GM19035 (cell line): ENCODE data around the gene EIF3B.
"Not testable (repeated sequence)": the region's sequence is repeated elsewhere in the genome, so short reads cannot be mapped to it uniquely, and the experiment has no call there.

Experiments
- ATAC-seq: cut with Tn5 transposase; IDR thresholded peaks from one replicate; pipeline ENCODE4 v1.9.1; 2021; ENCODE audit not compliant: unreplicated experiment

The EIF3B gene

DNA sequence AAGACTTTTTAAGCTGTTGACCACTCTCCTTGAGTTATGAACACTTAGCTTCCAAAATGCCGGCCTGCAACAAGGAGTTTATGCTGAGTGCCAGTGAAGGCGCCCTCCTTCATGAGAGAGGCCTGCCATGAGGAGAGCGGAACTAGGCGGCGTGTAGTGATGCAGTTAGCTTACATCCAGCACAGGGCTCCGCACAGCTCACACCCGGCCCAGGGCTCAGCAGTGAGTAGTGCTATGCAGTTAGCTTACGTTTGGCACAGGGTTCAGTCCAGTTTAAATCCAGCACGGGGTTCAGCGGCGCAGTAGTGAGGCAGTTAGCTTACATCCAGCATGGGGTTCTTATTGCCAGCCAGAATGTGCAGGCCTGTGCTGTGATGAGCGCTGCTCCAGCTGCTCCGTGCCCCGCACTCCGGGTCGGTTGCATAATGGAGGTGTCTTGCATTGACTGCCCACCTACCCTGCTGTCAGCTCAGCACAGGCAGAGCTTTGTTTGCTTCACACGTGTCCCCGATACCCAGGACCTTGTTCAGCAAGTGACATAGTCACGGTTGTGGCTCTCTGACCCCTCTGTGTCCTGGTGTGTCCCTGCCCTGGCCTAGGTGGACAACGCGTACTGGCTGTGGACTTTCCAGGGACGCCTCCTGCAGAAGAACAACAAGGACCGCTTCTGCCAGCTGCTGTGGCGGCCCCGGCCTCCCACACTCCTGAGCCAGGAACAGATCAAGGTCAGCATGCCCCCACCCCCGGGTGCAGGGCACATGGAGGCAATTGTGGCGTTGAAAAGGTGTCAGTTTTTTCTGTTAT is 21.9 kb downstream of the EIF3B start:
- ATAC-seq: no peak

DNA sequence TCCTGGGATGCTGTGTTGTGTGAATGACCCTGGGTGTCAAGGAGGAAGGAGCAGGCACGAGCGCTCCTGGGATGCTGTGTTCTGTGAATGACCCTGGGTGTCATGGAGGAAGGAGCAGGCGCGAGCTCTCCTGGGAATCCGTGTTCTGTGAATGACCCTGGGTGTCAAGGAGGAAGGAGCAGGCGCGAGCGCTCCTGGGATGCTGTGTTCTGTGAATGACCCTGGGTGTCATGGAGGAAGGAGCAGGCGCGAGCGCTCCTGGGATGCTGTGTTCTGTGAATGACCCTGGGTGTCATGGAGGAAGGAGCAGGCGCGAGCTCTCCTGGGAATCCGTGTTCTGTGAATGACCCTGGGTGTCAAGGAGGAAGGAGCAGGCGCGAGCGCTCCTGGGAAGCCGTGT is 22.9 kb downstream of the EIF3B start:
- not testable (repeated sequence) for ATAC-seq

DNA sequence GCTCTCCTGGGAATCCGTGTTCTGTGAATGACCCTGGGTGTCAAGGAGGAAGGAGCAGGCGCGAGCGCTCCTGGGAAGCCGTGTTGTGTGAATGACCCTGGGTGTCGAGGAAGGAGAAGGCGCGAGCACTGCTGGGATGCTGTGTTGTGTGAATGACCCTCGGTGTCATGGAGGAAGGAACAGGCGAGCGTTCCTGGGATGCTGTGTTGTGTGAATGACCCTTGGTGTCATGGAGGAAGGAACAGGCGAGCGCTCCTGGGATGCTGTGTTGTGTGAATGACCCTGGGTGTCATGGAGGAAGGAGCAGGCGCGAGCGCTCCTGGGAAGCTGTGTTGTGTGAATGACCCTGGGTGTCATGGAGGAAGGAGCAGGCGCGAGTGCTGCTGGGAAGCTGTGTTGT is 23.5 kb downstream of the EIF3B start:
- ATAC-seq: not testable (repeated sequence)

DNA sequence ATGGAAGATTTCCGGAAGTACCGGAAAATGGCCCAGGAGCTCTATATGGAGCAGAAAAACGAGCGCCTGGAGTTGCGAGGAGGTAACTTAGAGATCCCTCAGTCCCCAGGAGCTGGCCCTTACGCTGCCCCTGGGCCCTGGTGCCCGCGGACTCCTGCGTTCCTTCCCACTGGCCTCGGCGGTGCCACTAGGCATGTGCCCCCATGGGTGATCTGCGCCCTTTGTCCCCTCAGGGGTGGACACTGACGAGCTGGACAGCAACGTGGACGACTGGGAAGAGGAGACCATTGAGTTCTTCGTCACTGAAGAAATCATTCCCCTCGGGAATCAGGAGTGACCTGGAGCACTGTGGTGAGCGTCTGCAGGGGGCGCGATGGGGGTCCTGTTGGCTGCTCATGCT is 24.5 kb downstream of the EIF3B start:
- ATAC-seq: no peak

DNA sequence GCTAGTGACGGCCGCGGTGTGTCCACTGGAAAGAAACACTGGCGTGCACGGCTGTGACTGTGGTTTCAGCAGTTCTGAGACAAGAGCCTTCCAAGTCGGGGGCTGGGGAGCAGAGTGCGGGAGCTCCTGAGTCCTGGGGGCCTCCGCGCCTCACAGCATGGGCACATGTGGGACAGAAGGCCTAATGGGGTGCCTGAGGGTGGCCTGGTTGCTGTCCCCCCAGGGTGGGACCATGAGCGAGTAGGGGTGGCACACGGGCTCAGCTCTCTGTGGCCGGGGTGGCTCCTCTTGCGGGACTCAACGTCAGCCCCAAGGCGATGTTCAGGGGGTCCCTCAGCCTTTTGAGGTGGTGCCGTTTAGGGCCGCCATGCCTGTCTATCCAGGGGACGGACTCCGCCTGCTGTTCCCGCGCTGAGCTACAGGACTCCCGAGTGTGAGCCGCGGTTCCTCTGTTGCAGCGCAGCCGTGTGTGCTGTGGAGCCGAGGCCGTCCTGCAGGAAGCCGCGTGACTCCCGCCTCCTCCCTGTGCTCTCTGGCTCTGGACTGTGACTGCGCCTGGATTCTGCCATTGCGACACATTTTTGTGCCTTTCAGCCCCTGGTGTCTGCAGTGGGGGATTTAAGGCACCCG is 25.3 kb downstream of the EIF3B start:
- no peak for ATAC-seq

DNA sequence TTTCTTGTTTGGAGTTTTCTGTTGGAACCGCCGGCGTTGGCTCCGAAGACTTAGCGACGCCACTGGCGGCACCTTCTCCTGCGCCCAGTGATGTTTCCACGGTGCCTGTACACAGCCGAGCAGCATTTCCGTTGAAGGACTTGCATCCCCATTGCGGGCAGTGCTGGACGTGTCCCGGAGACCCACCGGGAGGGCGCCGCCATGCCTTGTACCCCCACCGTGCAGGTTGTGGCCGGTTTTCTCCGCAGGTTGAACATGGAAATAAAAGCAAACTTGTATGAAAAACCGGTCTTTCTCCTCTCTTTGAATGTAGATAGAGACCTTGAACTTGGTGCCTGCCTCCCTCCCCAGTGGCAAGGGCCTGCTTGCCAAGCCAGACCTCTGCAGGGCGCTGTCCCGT is 25.8 kb downstream of the EIF3B start:
- no peak for ATAC-seq

DNA sequence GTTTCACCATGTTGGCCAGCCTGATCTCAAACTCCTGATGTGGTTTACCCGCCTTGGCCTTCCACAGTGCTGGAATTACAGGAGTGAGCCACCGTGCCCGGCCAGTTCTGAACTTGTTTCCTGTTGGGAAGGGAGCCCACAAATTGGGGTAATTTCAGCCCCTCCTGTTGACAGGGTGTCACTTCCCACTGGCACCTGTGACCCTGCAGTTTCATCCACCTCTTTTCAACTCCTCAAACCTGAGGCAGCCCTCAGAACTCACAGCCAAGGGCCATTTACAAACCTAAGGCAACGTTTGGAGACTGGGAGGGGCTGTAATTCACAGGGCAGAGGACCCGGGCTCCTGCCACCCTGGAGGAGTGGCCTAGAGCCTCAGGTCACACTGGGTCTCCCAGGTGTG is 26.6 kb downstream of the EIF3B start:
- no peak for ATAC-seq

DNA sequence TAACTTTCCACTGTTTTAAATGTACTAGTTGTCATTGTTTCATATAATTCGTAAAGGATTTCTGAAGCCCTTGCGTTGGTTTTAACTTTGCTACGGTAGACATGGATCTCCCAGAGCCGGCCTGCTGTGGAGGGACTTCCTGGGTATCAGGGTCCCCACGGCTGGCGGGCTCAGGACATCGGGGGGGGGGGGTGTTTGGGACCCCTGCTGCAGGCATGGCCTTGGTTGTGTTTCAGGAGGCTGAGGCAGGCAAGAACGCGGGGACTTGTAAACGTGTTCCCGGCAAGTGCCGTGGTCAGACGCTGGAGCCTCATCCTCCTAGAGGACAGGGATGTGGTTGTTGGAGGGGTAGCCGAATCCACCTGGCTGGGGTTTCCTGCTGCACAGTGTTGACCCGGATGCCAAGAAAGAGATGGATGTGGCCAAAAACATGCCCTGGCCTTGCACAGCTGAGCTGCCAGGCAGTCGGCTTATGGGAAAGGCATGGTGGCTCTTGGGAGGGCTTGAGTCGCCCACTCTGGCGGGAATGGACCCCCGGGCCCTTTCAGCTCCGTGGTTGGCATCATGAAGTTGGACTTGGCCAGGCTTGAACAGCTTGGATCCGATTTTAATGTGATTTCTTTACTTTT is 27.4 kb downstream of the EIF3B start:
- ATAC-seq: no peak

DNA sequence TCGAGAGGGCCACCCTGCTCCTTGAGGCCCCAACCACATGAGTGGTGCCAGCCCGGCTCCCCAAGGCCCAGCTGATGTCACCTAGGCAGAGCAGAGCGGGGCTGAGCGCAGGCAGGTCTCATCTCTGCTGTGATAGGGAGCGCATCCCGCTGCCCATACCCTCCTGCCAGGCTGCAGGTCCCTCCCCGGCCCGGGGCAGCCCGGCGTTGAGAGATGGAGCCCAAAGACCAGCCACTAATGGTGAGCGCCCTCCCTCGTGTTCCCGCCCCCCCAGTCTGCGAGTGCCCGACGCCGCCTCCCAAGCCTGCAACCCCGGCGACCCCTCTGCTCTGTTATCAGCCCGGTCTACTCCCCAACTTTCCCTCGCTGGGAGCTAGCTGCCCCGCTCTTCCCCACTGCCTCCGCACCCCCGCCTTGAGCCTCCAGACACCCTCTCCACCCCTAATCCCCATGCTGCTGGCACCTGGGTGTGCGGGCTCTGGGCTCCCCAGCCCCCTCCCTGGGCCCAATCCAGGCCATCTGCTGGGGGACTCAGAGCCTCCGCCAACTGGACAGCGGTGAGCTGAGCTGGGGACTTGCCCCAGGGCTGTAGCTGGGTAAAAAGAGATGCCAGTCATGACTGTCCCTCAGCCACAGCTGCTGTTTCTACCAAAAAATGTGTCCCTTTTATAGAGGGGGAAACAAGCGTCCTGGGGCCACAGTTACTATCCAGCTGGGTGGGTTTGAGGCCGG is 29.1 kb downstream of the EIF3B start:
- no peak for ATAC-seq

DNA sequence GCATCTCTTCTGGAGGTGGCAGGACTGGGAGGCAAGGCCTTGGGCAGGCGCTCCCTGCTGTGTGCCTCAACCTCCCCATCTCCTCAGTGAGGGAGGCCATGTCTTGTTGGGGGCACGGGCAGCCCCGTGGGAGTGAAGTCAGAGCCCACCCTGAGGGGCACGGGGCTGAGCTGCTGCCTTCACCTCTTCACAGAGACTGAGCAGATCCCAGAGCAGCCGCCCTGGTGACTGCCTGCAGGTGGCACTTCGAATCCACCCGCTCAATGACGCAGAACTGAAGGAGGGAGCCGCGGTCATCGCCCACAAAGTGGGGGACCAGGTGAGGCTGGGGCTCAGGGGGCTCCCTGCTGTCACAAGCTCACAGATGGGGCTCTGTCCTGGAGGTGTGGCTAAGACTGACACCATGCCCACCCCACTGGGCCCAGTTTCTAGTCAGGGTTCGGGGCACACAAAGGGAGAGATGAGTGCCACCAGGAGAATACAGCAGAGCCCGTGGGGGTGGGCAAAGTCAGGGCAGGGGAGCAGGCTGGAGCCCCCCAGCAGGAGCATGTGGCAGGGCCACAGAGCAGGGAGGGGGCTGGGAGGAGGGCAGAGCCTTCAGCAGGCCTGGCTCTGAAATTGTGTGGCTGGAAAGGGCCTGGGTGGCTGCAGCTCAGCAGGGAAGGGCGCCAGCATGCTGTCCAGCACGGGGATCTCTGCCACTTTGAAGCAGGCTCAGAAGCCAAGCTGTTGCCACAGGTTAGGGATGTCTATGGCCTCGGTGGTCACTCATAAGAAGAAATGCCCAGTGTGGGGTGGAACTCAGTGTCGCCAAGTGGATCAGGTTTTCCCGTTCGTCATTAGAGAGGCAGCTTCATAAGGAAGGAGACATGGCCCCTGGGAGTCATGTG is 30.0 kb downstream of the EIF3B start:
- ATAC-seq: no peak

DNA sequence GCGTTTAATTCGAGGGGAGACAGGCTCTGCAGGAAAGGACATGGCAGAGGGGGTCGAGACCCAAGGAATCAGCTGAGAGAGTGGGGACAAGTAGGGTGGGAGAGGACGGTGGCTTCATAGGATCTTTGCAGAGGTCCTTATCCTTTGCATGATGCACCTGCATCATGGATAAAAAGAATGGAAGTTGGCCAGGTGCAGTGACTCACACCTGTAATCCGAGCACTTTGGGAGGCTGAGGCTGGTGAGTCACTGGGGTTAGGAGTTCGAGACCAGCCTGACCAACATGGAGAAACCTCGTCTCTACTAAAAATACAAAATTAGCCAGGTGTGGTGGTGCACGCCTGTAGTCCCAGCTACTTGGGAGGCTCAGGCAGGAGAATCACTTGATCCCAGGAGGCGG is 31.5 kb downstream of the EIF3B start:
- ATAC-seq: not testable (repeated sequence)

DNA sequence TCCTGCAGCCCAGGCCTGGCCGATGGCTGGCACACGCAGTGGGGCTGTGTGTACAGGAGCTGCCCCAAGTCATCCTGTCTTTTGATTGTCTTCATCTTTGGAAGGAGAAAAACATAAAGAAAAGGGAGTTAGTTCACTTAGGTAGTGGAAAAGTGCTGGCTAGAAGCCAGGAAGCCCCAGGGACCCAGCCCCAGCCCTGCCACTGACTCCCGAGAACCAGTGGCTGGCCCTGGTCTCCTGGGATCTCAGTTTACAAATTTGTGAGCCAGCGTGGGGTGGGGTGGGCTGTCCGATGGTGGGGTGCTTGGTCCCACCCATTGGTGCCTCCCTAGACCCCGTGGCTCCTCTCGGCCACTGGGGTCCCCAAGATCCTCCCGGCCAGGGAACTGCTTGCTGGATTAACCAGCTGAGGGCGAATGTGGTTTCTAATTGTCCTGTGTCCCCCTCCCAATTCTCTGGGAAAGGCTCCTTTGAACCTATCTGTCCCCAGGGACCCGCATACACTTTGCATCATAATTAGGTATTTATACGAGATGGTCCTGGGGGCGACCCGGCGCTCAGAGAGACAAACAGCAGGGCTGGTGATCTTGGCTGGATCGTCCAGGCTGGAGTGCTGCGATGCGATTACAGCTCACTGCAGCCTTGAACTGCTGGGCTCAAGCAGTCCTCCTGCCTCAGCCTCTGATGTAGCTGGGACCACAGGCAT is 32.5 kb downstream of the EIF3B start:
- no peak for ATAC-seq

DNA sequence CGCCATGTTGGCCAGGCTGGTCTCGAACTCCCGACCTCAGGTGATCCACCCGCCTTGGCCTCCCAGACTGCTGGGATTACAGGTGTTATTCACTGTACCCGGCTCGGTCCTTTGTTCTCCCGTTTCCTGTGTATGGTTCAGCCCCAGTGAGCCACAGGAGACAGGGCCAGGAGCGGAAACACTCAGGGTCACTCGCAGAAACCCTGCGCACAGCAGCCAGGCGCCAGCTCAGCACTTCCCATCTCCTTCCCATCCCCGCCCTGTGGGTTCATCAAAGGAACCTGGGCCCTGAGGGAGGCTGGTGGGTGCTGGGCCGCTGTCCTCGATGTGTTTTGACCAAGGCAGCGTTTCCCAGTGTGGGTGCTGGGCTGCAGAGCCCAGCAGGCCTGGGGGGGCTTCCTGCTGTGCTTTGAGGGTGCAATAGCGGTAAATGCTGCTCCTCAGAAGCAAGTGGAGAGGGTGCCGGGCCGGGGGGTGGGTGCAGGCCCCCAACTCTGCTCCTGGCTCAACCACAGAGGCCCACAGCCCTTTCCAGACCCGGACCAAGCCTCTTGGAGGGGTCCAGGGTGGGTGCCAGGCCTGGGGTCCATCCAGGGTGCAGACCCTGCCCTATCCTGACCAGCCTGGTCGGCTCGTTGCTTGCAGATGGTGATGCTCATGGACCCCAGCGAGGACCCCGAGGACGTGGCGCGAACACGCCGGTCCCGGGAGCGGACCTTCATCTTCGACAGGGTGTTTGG is 33.4 kb downstream of the EIF3B start:
- ATAC-seq: no peak

DNA sequence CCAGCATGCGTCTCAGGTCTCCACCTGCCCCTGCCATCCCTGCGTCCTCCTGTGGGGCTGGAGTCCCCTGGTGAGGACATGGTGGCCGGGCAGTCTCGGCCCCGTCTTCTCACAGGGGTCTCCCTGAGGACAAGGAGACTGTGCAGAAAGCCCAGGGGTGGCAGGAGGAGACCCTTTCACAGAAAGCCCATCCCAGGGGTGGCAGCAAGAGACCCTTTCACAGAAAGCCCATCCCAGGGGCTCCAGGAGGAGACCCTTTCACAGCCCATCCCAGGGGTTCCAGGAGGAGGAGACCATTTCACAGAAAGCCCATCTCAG is 34.0 kb downstream of the EIF3B start:
- no peak for ATAC-seq

DNA sequence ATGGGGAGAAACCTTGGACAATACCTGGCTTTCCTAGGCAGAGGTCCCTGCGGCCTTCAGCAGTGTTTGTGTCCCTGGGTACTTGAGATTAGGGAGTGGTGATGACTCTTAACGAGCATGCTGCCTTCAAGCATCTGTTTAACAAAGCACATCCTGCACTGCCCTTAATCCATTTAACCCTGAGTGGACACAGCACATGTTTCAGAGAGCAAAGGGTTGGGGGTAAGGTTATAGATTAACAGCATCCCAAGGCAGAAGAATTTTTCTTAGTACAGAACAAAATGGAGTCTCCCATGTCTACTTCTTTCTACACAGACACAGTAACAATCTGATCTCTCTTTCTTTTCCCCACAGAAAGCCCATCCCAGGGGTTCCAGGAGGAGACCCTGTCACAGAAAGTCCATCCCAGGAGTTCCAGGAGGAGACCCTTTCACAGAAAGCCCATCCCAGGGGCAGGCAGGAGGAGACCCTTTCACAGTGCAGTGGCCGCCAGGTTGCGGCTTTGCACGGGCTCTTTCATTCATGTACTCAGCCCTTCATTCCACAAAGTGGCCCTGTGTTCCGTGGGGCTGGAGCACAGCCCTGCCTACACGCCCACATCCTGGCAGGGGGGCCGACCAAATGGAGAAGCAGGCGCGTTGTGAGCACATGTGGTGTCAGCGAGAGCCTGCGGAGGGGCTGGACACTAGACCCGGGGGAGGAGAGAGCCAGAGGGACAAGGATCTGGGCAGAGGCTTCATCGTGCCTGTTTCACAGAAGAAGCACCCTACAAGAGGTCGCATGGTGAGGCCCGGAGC is 35.6 kb downstream of the EIF3B start:
- not testable (repeated sequence) for ATAC-seq

DNA sequence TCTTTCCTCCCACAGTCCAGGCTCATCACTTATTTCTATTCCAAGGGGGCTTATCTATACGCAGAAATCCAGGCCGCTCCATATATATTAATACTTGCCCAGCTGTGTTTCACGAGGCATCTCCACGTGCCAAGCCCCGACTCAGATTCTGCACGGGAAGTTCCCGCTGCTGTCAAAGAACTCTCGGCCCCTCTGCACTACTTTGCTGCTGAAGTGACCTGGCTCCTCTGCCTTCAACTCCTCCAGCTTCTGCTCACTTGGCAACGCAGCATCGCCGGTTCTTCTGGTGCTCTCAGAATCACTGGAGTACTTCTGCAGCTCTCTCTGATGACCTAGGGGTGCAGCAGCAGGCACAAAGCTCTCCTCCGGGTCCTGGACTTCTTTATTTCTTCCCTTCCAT is 39.1 kb downstream of the EIF3B start:
- ATAC-seq: no peak

DNA sequence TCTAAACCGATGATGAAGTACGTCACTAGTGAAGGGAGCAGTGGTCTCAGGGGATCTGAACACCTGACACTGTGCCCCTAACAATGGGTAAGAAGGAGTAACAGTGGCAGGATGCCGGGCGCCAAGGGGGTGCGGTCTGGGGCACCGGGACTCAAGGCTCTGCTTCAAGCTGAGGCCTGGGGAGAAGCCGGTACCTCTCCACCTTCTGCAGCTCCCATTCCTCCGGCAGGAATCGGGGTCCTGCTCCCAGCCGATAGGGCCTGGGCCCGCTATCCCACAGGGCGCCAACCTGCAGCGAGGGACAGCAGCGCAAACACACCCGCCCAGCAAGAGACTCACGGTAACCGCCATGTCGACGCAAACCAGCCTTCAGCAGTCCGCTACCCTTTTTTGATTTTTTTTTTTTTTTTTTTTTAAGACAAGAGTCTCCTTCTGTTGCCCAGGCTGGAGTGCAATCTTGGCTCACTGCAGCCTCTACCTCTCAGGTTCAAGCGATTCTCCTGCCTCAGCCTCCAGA is 40.0 kb downstream of the EIF3B start:
- ATAC-seq: no peak

DNA sequence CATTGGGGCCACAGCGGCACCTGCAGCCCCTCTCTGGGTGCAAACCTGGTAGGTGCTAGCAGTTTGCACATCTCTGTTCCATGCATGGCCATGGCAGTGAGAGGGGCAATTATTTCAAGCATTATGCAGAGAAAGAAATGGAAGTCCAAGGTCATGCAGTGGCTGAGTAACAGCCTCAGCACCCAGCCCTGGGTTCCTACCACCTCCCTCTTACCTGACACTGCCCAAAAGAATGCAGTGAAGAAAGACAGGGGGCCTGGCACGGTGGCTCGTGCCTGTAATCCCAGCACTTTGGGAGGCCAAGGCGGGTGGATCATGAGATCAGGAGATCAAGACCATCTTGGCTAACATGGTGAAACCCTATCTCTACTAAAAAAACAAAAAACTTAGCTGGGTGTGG is 43.9 kb downstream of the EIF3B start:
- no peak for ATAC-seq
